ENCODE results near the gene PDGFB. TPM values are rescaled to one million over a fixed set of nuclear protein-coding genes. Genes with fewer than 3 reads are reported as not detected.

Gene PDGFB
- total RNA-seq, 1 experiment from 2014 or later = 2.9 TPM

DNA sequence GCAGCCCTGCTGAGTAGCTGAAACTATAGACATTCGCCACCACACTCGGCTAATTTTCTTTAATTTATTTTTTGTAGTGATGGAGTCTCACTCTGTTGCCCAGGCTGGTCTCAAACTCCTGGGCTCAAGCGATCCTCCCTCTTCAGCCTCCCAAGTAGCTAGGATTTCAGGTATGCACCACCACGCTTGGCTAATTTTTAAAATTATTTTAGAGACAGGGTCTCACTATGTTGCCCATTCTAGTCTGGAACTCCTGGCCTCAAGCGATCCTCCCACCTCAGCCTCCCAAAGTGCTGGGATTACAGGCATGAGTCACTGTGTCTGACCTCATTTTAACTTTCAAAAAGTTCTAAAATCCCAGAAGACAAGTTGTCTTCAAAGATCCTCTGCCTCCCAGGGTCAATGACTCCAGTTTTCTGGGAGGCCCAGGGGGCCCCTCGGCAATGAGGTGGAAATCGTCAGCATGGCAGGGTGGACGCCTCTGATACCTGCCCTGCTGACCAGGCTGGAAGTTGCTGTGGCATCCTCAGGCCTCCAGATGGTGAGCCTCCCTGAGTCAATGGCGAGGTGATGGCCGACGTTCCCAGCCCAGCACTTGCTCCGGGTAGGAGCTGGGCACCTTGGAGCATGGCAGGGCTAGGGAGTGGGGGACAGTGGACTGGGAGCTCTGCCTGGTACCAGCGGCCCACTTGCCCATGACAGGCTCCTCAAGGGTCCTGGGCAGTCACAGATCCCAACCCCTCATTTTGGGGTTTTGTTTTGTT lies 43.5 kb upstream of the PDGFB start:
- H3K4me1 ChIP-seq (ENCODE audit: low read length) = no peaks in the 10 kb centered on the region
- no peak overlapping the region for H3K4me3 ChIP-seq (ENCODE audit: low read length)
- no peaks in the 10 kb centered on the region for H3K36me3 ChIP-seq (ENCODE audit: insufficient read depth, low read length)
- no peaks in the 10 kb centered on the region for H3K9me2 ChIP-seq (replicated peaks; ENCODE audit: insufficient read depth, low read length)
- H3K79me2 ChIP-seq (ENCODE audit: low read length) = no peaks in the 10 kb centered on the region
- H3K9ac ChIP-seq (ENCODE audit: low read length) = no peak overlapping the region
- H3K27me3 ChIP-seq (ENCODE audit: low read length) = no peaks in the 10 kb centered on the region
- DNase-seq = no peak
- H2AFZ ChIP-seq (ENCODE audit: low read length) = no peak overlapping the region
- H3K9me3 ChIP-seq (ENCODE audit: low read length) = no peaks in the 10 kb centered on the region
- H3K27ac ChIP-seq (ENCODE audit: low read length) = no peak overlapping the region
- H4K20me1 ChIP-seq (ENCODE audit: insufficient read depth, low read depth, low read length) = no peaks in the 10 kb centered on the region
- H3K4me2 ChIP-seq (ENCODE audit: low read depth, low read length, poor library complexity, severe bottlenecking) = no peak overlapping the region

- H3K27ac ChIP-seq (ENCODE audit: low read length) = no peak overlapping the region
- no peak overlapping the region for H2AFZ ChIP-seq (ENCODE audit: low read length)
Measured at GRCh38 chr22:39287076-39287725, 42.4 kb upstream of the PDGFB start.

GRCh38 chr22:39284983-39285382 lies 40.2 kb upstream of the PDGFB start:
- Histone ChIP-seq H4K20me1 (ENCODE audit: insufficient read depth, low read depth, low read length) (no peaks in the 10 kb centered on the region), H3K27me3 (ENCODE audit: low read length) (no peaks in the 10 kb centered on the region), H3K4me3 (ENCODE audit: low read length) (no peak overlapping the region), H3K36me3 (ENCODE audit: insufficient read depth, low read length) (no peaks in the 10 kb centered on the region), H3K9ac (ENCODE audit: low read length) (no peak overlapping the region), H2AFZ (ENCODE audit: low read length) (no peak overlapping the region), H3K4me2 (ENCODE audit: low read depth, low read length, poor library complexity, severe bottlenecking) (no peak overlapping the region), H3K9me2 (replicated peaks; ENCODE audit: insufficient read depth, low read length) (no peaks in the 10 kb centered on the region), H3K9me3 (ENCODE audit: low read length) (no peaks in the 10 kb centered on the region), H3K4me1 (ENCODE audit: low read length) (peaks cover 3% of the 10 kb centered on the region; the same call in 1 of the 2 replicates), H3K79me2 (ENCODE audit: low read length) (no peaks in the 10 kb centered on the region), H3K27ac (ENCODE audit: low read length) (no peak overlapping the region)
- DNase-seq = no peak

More at GRCh38 chr22:39287076-39287725, 42.4 kb upstream of the PDGFB start:
- H3K4me3 ChIP-seq (ENCODE audit: low read length) = no peak overlapping the region
- H3K9ac ChIP-seq (ENCODE audit: low read length) = no peak overlapping the region
- H3K79me2 ChIP-seq (ENCODE audit: low read length) = no peaks in the 10 kb centered on the region
- peak; percentile 54 for DNase-seq
- no peak overlapping the region for H3K4me2 ChIP-seq (ENCODE audit: low read depth, low read length, poor library complexity, severe bottlenecking)
- no peaks in the 10 kb centered on the region for H3K9me3 ChIP-seq (ENCODE audit: low read length)
- H3K36me3 ChIP-seq (ENCODE audit: insufficient read depth, low read length) = no peaks in the 10 kb centered on the region
- no peaks in the 10 kb centered on the region for H3K9me2 ChIP-seq (replicated peaks; ENCODE audit: insufficient read depth, low read length)
- no peaks in the 10 kb centered on the region for H3K4me1 ChIP-seq (ENCODE audit: low read length)
- H4K20me1 ChIP-seq (ENCODE audit: insufficient read depth, low read depth, low read length) = no peaks in the 10 kb centered on the region
- H3K27me3 ChIP-seq (ENCODE audit: low read length) = no peaks in the 10 kb centered on the region

DNA sequence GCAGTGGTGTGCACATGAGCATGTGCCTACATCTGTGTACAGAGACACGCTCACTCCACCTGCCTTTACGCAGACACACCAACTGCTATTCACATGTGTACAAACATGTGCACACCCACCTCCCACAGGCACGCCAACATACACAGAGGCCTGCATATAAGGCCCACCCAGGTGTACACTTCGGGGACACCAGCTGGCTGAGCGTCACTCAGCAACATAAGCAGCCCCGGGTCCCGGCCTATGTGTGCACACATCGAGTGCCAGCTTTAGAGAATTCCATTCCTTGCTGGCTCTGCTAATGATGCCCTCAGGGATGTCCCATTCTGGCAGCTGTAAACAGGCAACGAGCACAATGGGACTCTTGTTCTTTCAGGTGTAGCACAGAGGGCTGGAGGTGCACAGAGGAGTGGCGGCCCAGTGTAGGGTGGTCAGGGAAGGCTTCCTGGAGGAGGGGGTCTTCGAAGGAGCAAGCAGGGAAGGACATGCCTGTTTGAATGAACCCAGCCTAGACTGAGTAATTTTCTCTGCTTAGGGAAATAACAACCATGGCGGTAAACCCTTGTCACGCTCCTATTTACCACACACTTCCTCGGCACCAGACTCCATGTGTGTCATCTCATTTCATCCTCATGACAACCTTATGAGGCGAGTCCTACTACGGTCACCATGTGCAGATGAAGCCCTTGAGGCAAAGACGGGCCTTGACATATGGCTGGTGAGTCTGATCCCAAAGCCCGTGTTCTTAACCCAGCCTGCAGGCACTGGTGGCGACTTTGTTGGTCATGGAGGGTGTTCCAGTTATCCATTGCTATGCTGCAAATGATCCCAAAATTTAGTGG lies 39.6 kb upstream of the PDGFB start:
- Histone ChIP-seq H3K9me3 (ENCODE audit: low read length) (no peaks in the 10 kb centered on the region), H4K20me1 (ENCODE audit: insufficient read depth, low read depth, low read length) (no peaks in the 10 kb centered on the region), H3K4me2 (ENCODE audit: low read depth, low read length, poor library complexity, severe bottlenecking) (no peak overlapping the region), H3K36me3 (ENCODE audit: insufficient read depth, low read length) (no peaks in the 10 kb centered on the region), H3K27ac (ENCODE audit: low read length) (no peak overlapping the region), H2AFZ (ENCODE audit: low read length) (no peak overlapping the region), H3K9me2 (replicated peaks; ENCODE audit: insufficient read depth, low read length) (no peaks in the 10 kb centered on the region), H3K27me3 (ENCODE audit: low read length) (no peaks in the 10 kb centered on the region), H3K9ac (ENCODE audit: low read length) (no peak overlapping the region), H3K4me3 (ENCODE audit: low read length) (no peak overlapping the region), H3K4me1 (ENCODE audit: low read length) (peaks cover 3% of the 10 kb centered on the region; the same call in 1 of the 2 replicates), H3K79me2 (ENCODE audit: low read length) (no peaks in the 10 kb centered on the region)
- DNase-seq = no peak

GRCh38 chr22:39283322-39284141 lies 38.8 kb upstream of the PDGFB start:
- Histone ChIP-seq H3K9ac (ENCODE audit: low read length) (no peak overlapping the region), H2AFZ (ENCODE audit: low read length) (no peak overlapping the region), H3K79me2 (ENCODE audit: low read length) (no peaks in the 10 kb centered on the region), H4K20me1 (ENCODE audit: insufficient read depth, low read depth, low read length) (no peaks in the 10 kb centered on the region), H3K9me2 (replicated peaks; ENCODE audit: insufficient read depth, low read length) (no peaks in the 10 kb centered on the region), H3K4me1 (ENCODE audit: low read length) (peaks cover 3% of the 10 kb centered on the region; the same call in 1 of the 2 replicates), H3K4me2 (ENCODE audit: low read depth, low read length, poor library complexity, severe bottlenecking) (no peak overlapping the region), H3K27me3 (ENCODE audit: low read length) (no peaks in the 10 kb centered on the region), H3K4me3 (ENCODE audit: low read length) (no peak overlapping the region), H3K27ac (ENCODE audit: low read length) (no peak overlapping the region), H3K9me3 (ENCODE audit: low read length) (no peaks in the 10 kb centered on the region), H3K36me3 (ENCODE audit: insufficient read depth, low read length) (no peaks in the 10 kb centered on the region)
- no peak for DNase-seq

DNA sequence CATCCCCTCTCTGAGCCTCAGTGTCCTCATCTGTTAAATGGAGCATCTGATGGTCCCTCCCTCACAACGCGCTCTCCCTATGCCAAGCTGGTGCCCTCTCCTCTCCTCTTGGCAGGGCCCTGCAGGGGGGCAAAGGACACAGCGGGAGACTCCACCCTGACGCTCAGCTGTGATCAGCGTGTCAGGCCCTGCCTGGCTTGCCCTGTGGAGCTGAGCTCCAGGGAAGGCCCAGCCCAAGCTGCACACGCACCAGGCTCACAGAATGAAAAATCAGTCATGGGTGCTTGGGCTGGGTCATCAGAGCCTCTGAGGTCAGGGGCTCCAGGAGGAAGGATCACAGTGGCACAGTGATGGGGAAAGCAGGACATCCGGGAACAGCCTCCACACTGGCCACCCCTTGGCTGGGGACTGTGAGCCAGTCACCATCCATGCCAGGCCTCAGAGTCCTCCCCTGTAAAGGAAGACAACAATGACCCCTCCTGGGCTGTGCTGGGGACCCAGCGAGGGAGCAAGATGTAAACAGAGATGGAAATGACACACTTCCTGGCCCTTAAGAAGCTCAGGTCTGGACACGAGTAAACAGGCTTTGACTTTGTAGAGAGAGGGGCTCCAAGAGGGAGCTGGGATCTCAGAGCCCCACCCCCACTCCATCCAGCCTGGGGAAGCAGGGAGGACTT lies 38.0 kb upstream of the PDGFB start:
- H3K4me1 ChIP-seq (ENCODE audit: low read length) = peaks cover 3% of the 10 kb centered on the region; the same call in 1 of the 2 replicates
- no peak overlapping the region for H3K9ac ChIP-seq (ENCODE audit: low read length)
- H3K27ac ChIP-seq (ENCODE audit: low read length) = no peak overlapping the region
- no peak overlapping the region for H3K4me3 ChIP-seq (ENCODE audit: low read length)
- no peak overlapping the region for H3K4me2 ChIP-seq (ENCODE audit: low read depth, low read length, poor library complexity, severe bottlenecking)
- no peak overlapping the region for H2AFZ ChIP-seq (ENCODE audit: low read length)
- no peaks in the 10 kb centered on the region for H3K79me2 ChIP-seq (ENCODE audit: low read length)
- H3K27me3 ChIP-seq (ENCODE audit: low read length) = no peaks in the 10 kb centered on the region
- no peak for DNase-seq
- no peaks in the 10 kb centered on the region for H3K36me3 ChIP-seq (ENCODE audit: insufficient read depth, low read length)
- H3K9me2 ChIP-seq (replicated peaks; ENCODE audit: insufficient read depth, low read length) = no peaks in the 10 kb centered on the region
- H4K20me1 ChIP-seq (ENCODE audit: insufficient read depth, low read depth, low read length) = no peaks in the 10 kb centered on the region
- H3K9me3 ChIP-seq (ENCODE audit: low read length) = no peaks in the 10 kb centered on the region

DNA sequence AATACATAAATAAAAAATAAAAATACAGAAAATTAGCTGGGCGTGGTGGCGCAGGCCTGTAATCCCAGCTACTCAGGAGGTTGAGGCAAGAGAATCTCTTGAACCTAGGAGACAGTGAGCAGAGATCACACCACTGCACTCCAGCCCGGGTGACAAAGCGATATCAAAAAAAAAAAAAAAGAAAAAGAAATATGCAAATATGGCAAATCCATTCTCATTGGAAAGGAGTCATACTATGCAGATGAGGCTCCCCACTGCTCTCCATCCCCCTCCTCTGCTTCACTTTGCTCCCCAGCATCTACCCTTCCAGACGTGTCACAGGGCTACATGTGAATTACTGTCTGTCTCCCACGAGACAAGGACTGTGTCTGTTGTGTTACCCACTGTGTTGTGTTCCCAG lies 36.3 kb upstream of the PDGFB start:
- Histone ChIP-seq H3K4me1 (ENCODE audit: low read length) (peaks cover 3% of the 10 kb centered on the region; the same call in 1 of the 2 replicates), H3K36me3 (ENCODE audit: insufficient read depth, low read length) (no peaks in the 10 kb centered on the region), H3K9me3 (ENCODE audit: low read length) (no peaks in the 10 kb centered on the region), H3K79me2 (ENCODE audit: low read length) (no peaks in the 10 kb centered on the region), H3K27ac (ENCODE audit: low read length) (no peak overlapping the region), H3K9me2 (replicated peaks; ENCODE audit: insufficient read depth, low read length) (no peaks in the 10 kb centered on the region), H4K20me1 (ENCODE audit: insufficient read depth, low read depth, low read length) (no peaks in the 10 kb centered on the region), H3K27me3 (ENCODE audit: low read length) (no peaks in the 10 kb centered on the region; the same call in 1 of the 2 replicates), H2AFZ (ENCODE audit: low read length) (no peak overlapping the region), H3K4me3 (ENCODE audit: low read length) (no peak overlapping the region), H3K4me2 (ENCODE audit: low read depth, low read length, poor library complexity, severe bottlenecking) (no peak overlapping the region), H3K9ac (ENCODE audit: low read length) (no peak overlapping the region)
- peak; percentile 63 for DNase-seq

Data from Karpas-422 (cell line).